Measurements from ENCODE around the gene ATRNL1. TPM values are rescaled to one million over a fixed set of nuclear protein-coding genes. Genes with fewer than 3 reads are reported as not detected.
"Not testable (repeated sequence)": the region's sequence is repeated elsewhere in the genome, so short reads cannot be mapped to it uniquely, and the experiment has no call there.

ATRNL1 gene
- total and polyA plus RNA-seq, 12 donors, result 4.8 to 217 (median 92.4) TPM

- Histone ChIP-seq H3K36me3 (replicated peaks in 1 of 2) (no peaks in the 10 kb centered on the region), H3K4me3 (no peak overlapping the region), H3K27me3 (no peaks in the 10 kb centered on the region), H3K27ac (no peak overlapping the region), H3K4me1 (replicated peaks in 1 of 2) (no peaks in the 10 kb centered on the region), H3K9me3 (replicated peaks in 1 of 3) (peaks cover 0 to 10% (median 0%) of the 10 kb centered on the region in 3 donors)
- no peak for DNase-seq
- WGBS, 4 donors, result 91 to 96% (median 93%) methylated on average over 2 of the region's 2 CpGs
- intact Hi-C loops (cut with DNase I), result no loop called here
- TF ChIP-seq, protein P1, sequence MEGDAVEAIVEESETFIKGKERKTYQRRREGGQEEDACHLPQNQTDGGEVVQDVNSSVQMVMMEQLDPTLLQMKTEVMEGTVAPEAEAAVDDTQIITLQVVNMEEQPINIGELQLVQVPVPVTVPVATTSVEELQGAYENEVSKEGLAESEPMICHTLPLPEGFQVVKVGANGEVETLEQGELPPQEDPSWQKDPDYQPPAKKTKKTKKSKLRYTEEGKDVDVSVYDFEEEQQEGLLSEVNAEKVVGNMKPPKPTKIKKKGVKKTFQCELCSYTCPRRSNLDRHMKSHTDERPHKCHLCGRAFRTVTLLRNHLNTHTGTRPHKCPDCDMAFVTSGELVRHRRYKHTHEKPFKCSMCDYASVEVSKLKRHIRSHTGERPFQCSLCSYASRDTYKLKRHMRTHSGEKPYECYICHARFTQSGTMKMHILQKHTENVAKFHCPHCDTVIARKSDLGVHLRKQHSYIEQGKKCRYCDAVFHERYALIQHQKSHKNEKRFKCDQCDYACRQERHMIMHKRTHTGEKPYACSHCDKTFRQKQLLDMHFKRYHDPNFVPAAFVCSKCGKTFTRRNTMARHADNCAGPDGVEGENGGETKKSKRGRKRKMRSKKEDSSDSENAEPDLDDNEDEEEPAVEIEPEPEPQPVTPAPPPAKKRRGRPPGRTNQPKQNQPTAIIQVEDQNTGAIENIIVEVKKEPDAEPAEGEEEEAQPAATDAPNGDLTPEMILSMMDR (IDR thresholded peaks at IDR 0.05), result no peak
- TF ChIP-seq POLR2A (IDR thresholded peaks at IDR 0.05), result no peak
Observed at GRCh38 chr10:115328331-115328730, 235.2 kb downstream of the ATRNL1 start.

GRCh38 chr10:115335366-115335765 is 242.2 kb downstream of the ATRNL1 start:
- Histone ChIP-seq H3K4me3 (no peak overlapping the region), H3K36me3 (replicated peaks in 1 of 2) (no peaks in the 10 kb centered on the region), H3K9me3 (replicated peaks in 1 of 3) (peaks cover 0 to 2% (median 0%) of the 10 kb centered on the region in 3 donors), H3K27me3 (no peaks in the 10 kb centered on the region), H3K4me1 (replicated peaks in 1 of 2) (no peaks in the 10 kb centered on the region), H3K27ac (no peak overlapping the region)
- no peak for TF ChIP-seq POLR2A (IDR thresholded peaks at IDR 0.05)
- TF ChIP-seq, protein P1 (IDR thresholded peaks at IDR 0.05), result no peak
- intact Hi-C loops (cut with DNase I), result no loop called here
- WGBS, 4 donors, result 90 to 98% (median 94%) methylated on average over 1 of the region's 1 CpG
- no peak for DNase-seq

DNA sequence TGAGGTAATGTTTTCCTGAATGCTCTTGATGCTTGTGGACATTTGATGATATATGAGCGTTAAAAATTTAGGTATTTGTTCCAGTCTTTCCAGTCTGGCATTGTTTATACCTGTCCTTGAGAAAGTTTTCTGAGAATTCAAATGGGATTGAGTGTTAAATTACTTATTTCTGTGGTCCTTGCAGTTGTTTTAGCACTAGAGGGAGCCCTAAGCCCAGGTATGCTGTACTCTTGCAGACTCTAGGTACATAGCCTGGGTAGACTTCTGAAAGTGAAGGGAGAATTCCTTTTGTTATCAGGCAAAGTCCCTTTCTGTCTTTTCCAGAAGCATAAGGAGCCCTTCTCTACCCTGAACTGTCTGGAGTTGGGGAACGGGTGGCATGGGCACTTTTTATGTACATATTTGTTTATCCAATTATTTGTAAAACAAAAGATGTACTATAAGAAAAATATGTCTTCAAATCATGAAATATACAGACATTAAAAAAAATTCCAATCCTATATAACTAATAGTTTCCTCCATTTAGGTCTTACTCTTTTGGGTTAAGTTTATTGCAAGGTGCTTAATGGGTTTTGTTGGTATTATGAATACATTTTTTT is 262.1 kb downstream of the ATRNL1 start:
- Histone ChIP-seq H3K36me3 (replicated peaks in 1 of 2) (no peaks in the 10 kb centered on the region), H3K4me3 (no peak overlapping the region), H3K27me3 (no peaks in the 10 kb centered on the region), H3K27ac (no peak overlapping the region), H3K9me3 (replicated peaks in 1 of 3) (no peaks in the 10 kb centered on the region), H3K4me1 (replicated peaks in 1 of 2) (no peaks in the 10 kb centered on the region)
- TF ChIP-seq, protein P1 (IDR thresholded peaks at IDR 0.05), result peak; percentile 40 to 75 (median 71)
- TF ChIP-seq POLR2A (IDR thresholded peaks at IDR 0.05), result no peak
- 21 to 26% (median 23%) methylated on average over 2 of the region's 2 CpGs for WGBS, 4 donors
- DNase-seq, result peak; percentile 22 to 68 (median 61)
- intact Hi-C loops (cut with DNase I), result loop anchor here in 1 of 2 donors (10.0 kb wide), 1 partner anchor 930 kb away; no protein-coding TSS in a partner anchor

DNA sequence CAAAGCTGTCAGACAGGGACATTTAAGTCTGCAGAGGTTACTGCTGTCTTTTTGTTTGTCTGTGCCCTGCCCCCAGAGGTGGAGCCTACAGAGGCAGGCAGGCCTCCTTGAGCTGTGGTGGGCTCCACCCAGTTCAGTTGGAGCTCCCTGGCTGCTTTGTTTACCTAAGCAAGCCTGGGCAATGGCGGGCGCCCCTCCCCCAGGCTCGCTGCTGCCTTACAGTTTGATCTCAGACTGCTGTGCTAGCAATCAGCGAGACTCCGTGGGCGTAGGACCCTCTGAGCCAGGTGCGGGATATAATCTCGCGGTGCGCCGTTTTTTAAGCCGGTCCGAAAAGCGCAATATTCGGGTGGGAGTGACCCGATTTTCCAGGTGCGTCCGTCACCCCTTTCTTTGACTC is 274.8 kb downstream of the ATRNL1 start:
- H3K27me3 ChIP-seq; H3K36me3 ChIP-seq (replicated peaks in 1 of 2); H3K9me3 ChIP-seq (replicated peaks in 1 of 3); DNase-seq; H3K4me1 ChIP-seq (replicated peaks in 1 of 2); intact Hi-C loops (cut with DNase I); H3K27ac ChIP-seq; H3K4me3 ChIP-seq: not testable (repeated sequence)
- 92 to 98% (median 95%) methylated on average over 12 to 18 of the region's 18 CpGs for WGBS, 4 donors

- WGBS, 4 donors, result 90 to 95% (median 93%) methylated on average over 1 of the region's 1 CpG
- intact Hi-C loops (cut with DNase I), result no loop called here
Observed at GRCh38 chr10:115379064-115379463, 285.9 kb downstream of the ATRNL1 start.

More at GRCh38 chr10:115379064-115379463, 285.9 kb downstream of the ATRNL1 start:
- H3K27me3 ChIP-seq, result no peaks in the 10 kb centered on the region
- DNase-seq, result no peak
- H3K4me1 ChIP-seq (replicated peaks in 1 of 2), result no peaks in the 10 kb centered on the region
- H3K36me3 ChIP-seq (replicated peaks in 1 of 2), result no peaks in the 10 kb centered on the region
- H3K9me3 ChIP-seq (replicated peaks in 1 of 3), result no peaks in the 10 kb centered on the region
- TF ChIP-seq POLR2A (IDR thresholded peaks at IDR 0.05), result no peak
- TF ChIP-seq, protein P1 (IDR thresholded peaks at IDR 0.05), result no peak
- H3K4me3 ChIP-seq, result no peak overlapping the region
- no peak overlapping the region for H3K27ac ChIP-seq
